Stomach (tissue), 19 donors: ENCODE measurements around the gene YAE1. TPM values are rescaled to one million over a fixed set of nuclear protein-coding genes. Genes with fewer than 3 reads are reported as not detected.
A peak's percentile ranks its signal among the peaks of the same experiment; 100 is the strongest.

Source experiments
- DNase-seq, 2 donors: peaks; one replicate each; pipeline versions ENCODE4 v3.0.0 to v3.0.0-alpha.2; 2013 to 2019
- H3K27ac ChIP-seq, 5 donors: fragments of 200-600 bp in 4 of 5; sonication (generic) in 4 of 5; one replicate each; pipeline ENCODE4 v1.5.1; 2013 to 2019; ENCODE audit warnings: mild to moderate bottlenecking in 1 of 5, moderate library complexity in 1 of 5
- H3K27me3 ChIP-seq, 3 donors: fragments of 200-600 bp; sonication (generic); one replicate each; pipeline ENCODE4 v1.5.1; 2017 to 2019; ENCODE audit warnings: mixed run types in 1 of 3
- H3K36me3 ChIP-seq, 4 donors: fragments of 200-600 bp; sonication (generic); 1 replicate in 3 of 4; 2 replicates in 1 of 4; pipeline ENCODE4 v1.5.1; 2016 to 2019
- H3K4me1 ChIP-seq, 4 donors: fragments of 200-600 bp; sonication (generic); one replicate each; pipeline ENCODE4 v1.5.1; 2016 to 2019
- H3K4me3 ChIP-seq, 4 donors: fragments of 200-600 bp; sonication (generic) in 3 of 4; one replicate each; pipeline ENCODE4 v1.5.1; 2016 to 2019; ENCODE audit warnings: mild to moderate bottlenecking in 1 of 4
- H3K9me3 ChIP-seq, 4 donors: fragments of 200-600 bp; sonication (generic); one replicate each; pipeline ENCODE4 v1.5.1; 2016 to 2019
- CTCF ChIP-seq, 7 experiments: fragments of 450-650 bp in 4 of 7; fragments of 200-600 bp in 3 of 7; sonication (generic) in 3 of 7; IDR thresholded peaks; one replicate each; pipeline ENCODE4 v1.5.1; 2016 to 2019; ENCODE audit warnings: antibody characterized with exemption in 7 of 7, control low read depth in 2 of 7, mild to moderate bottlenecking in 1 of 7
- EP300 ChIP-seq: sonication (generic); formaldehyde crosslinking; IDR thresholded peaks from one replicate; pipeline ENCODE4 v1.6.1; 2017; ENCODE audit warnings: antibody characterized with exemption
- POLR2A ChIP-seq, 4 donors: fragments of 450-650 bp; IDR thresholded peaks; one replicate each; pipeline ENCODE4 v1.6.1; 2016; ENCODE audit warnings: antibody characterized with exemption in 4 of 4, control low read depth in 2 of 4, mild to moderate bottlenecking in 1 of 4, moderate library complexity in 1 of 4
- POLR2AphosphoS5 ChIP-seq, 3 donors: sonication (generic); formaldehyde crosslinking; IDR thresholded peaks; one replicate each; pipeline ENCODE4 v1.6.1; 2016; ENCODE audit warnings: antibody characterized with exemption in 3 of 3
- WGBS, 5 donors: extraction: QIAGEN DNeasy Blood & Tissue Kit in 3 of 5; methylation state at CpG; one replicate each; pipeline versions ENCODE4 v1.1.5 to v1.1.7; 2013 to 2018; 5-methylcytosine and 5-hydroxymethylcytosine counted together
- intact Hi-C: fragments of 100-400 bp; cut with DNase I; formaldehyde crosslinking; loops from one replicate; pipeline ENCODE4 v1.15.1; 2023; ENCODE audit warnings: low total_unique reads
- long read RNA-seq, 10 donors: transcript quantifications; one replicate each; lab custom pipeline, GENCODE V29; 2026
- polyA plus RNA-seq, 3 donors: library from polyadenylated mRNA; stranded (reverse); fragments of 200-250 nt; gene quantifications; one replicate each; pipeline ENCODE4 v1.2.3, GENCODE V29; 2013
- total RNA-seq, 5 donors: library from RNA; depleted of rRNA; stranded (reverse); fragments of >200 nt; gene quantifications; one replicate each; pipeline versions ENCODE4 v1.1.0 to v1.2.3, GENCODE V29; 2014 to 2016
- donor health status: healthy with polysubstance abuse.
- donor health status: Bipolar disorder and iron deficiency.
- donor health status: healthy.

Gene YAE1
- total RNA-seq, result 10 to 100 TPM in 2 of 5 donors, 1 to 10 TPM in 3; 1.2 to 33.0 (median 9.6) TPM
- polyA plus RNA-seq, result 10 to 100 TPM; 26.5 to 38.6 (median 29.4) TPM
- long read RNA-seq, donor 1, transcript YAE1-201 (3 exons, 899 nt), result major isoform, 9 of 9 reads
- long read RNA-seq, donor 1, partial matches to known transcripts, result 0 of 9 reads
- long read RNA-seq, donor 1, other reads (novel, unspliced or antisense), result 0 of 9 reads
- long read RNA-seq, donor 2, transcript YAE1-201 (3 exons, 899 nt), result major isoform, 8 of 10 reads
- long read RNA-seq, donor 2, partial matches to known transcripts, result 0 of 10 reads
- long read RNA-seq, donor 2, other reads (novel, unspliced or antisense), result 0 of 10 reads
- long read RNA-seq, donor 3, partial matches to known transcripts, result 0 of 5 reads
- long read RNA-seq, donor 3, other reads (novel, unspliced or antisense), result 0 of 5 reads
- long read RNA-seq, donor 4, result 0 reads
- long read RNA-seq, donor 5, transcript YAE1-201 (3 exons, 899 nt), result major isoform, 13 of 17 reads
- long read RNA-seq, donor 5, partial matches to known transcripts, result 0 of 17 reads
- long read RNA-seq, donor 5, other reads (novel, unspliced or antisense), result 0 of 17 reads
- long read RNA-seq, donor 6, transcript YAE1-201 (3 exons, 899 nt), result major isoform, 31 of 34 reads
- long read RNA-seq, donor 6, partial matches to known transcripts, result 0 of 34 reads
- long read RNA-seq, donor 6, other reads (novel, unspliced or antisense), result 0 of 34 reads
- long read RNA-seq, donor 7, transcript YAE1-201 (3 exons, 899 nt), result major isoform, 8 of 10 reads
- long read RNA-seq, donor 7, partial matches to known transcripts, result 0 of 10 reads
- long read RNA-seq, donor 7, other reads (novel, unspliced or antisense), result 0 of 10 reads
- long read RNA-seq, donor 8, transcript YAE1-201 (3 exons, 899 nt), result major isoform, 15 of 19 reads
- long read RNA-seq, donor 8, partial matches to known transcripts, result 0 of 19 reads
- long read RNA-seq, donor 8, other reads (novel, unspliced or antisense), result 0 of 19 reads
- long read RNA-seq, donor 9, transcript YAE1-201 (3 exons, 899 nt), result major isoform, 11 of 14 reads
- long read RNA-seq, donor 9, partial matches to known transcripts, result 0 of 14 reads
- long read RNA-seq, donor 9, other reads (novel, unspliced or antisense), result 0 of 14 reads
- long read RNA-seq, donor 10, transcript YAE1-201 (3 exons, 899 nt), result major isoform, 6 of 7 reads
- long read RNA-seq, donor 10, partial matches to known transcripts, result 0 of 7 reads
- long read RNA-seq, donor 10, other reads (novel, unspliced or antisense), result 0 of 7 reads

GRCh38 chr7:39566023-39566921, at the start of gene YAE1:
Gene YAE1, plus strand, starts transcription at chr7:39566404. Its CDS starts 15 bp downstream, at chr7:39566419.
- Histone ChIP-seq H3K4me1 (peaks cover 7 to 25% (median 13%) of the 10 kb centered on the region in 4 donors), H3K4me3 (peak within 1 kb of the TSS; percentile 66 to 89 (median 76)), H3K27me3 (no peaks in the 10 kb centered on the region), H3K27ac (peak within 1 kb of the TSS; percentile 78 to 96 (median 85)), H3K9me3 (no peaks in the 10 kb centered on the region), H3K36me3 (peaks cover 0 to 21% (median 14%) of the 10 kb centered on the region in 4 donors)
- DNase-seq, result peak; percentile 78 to 96
- peak in 1 of 4 donors; percentile 45 for TF ChIP-seq POLR2A (IDR thresholded peaks at IDR 0.05)
- peak; percentile 19 to 95 (median 88) for TF ChIP-seq POLR2AphosphoS5 (IDR thresholded peaks at IDR 0.05)
- TF ChIP-seq CTCF (IDR thresholded peaks at IDR 0.05), result no peak
- no peak for TF ChIP-seq EP300
- intact Hi-C loops, result no loop called here
- WGBS, 5 donors, result 0 to 1% (median 0%) methylated on average over 57 to 64 of the region's 64 CpGs

GRCh38 chr7:39516498-39516897, 49.7 kb upstream of the YAE1 start:
- H3K4me1 ChIP-seq, result peaks cover 0 to 9% (median 7%) of the 10 kb centered on the region in 4 donors
- H3K27me3 ChIP-seq, result no peaks in the 10 kb centered on the region
- DNase-seq, result no peak
- TF ChIP-seq EP300 (no peak), POLR2A (IDR thresholded peaks at IDR 0.05) (no peak), POLR2AphosphoS5 (IDR thresholded peaks at IDR 0.05) (no peak), CTCF (IDR thresholded peaks at IDR 0.05) (no peak)
- no peaks in the 10 kb centered on the region for H3K36me3 ChIP-seq
- WGBS, 5 donors, result 71 to 81% (median 79%) methylated on average over 7 of the region's 7 CpGs
- no peaks in the 10 kb centered on the region for H3K9me3 ChIP-seq
- intact Hi-C loops, result loop anchor here (5.0 to 10.0 kb wide), 2 partner anchors 724 to 1112 kb away; no protein-coding TSS in a partner anchor
- H3K27ac ChIP-seq, result no peak overlapping the region
- H3K4me3 ChIP-seq, result no peak overlapping the region

- peaks cover 0 to 9% (median 7%) of the 10 kb centered on the region in 4 donors for H3K4me1 ChIP-seq
- no peak overlapping the region for H3K27ac ChIP-seq
- 54 to 79% (median 66%) methylated on average over 3 of the region's 3 CpGs for WGBS, 5 donors
- no peak for DNase-seq
- TF ChIP-seq CTCF (IDR thresholded peaks at IDR 0.05) (no peak), POLR2A (IDR thresholded peaks at IDR 0.05) (no peak), EP300 (no peak), POLR2AphosphoS5 (IDR thresholded peaks at IDR 0.05) (no peak)
- H3K36me3 ChIP-seq, result no peaks in the 10 kb centered on the region
- no peaks in the 10 kb centered on the region for H3K27me3 ChIP-seq
- intact Hi-C loops, result loop anchor here (5.0 to 10.0 kb wide), 2 partner anchors 725 to 1112 kb away; no protein-coding TSS in a partner anchor
- H3K4me3 ChIP-seq, result no peak overlapping the region
- H3K9me3 ChIP-seq, result no peaks in the 10 kb centered on the region
Observed at GRCh38 chr7:39517240-39517639, 49.0 kb upstream of the YAE1 start.
